ENCODE data around the gene B3GNT9.

GRCh38 chr16:67128887-67129286 is 21.9 kb downstream of the B3GNT9 start:
- TF ChIP-seq, protein P1, sequence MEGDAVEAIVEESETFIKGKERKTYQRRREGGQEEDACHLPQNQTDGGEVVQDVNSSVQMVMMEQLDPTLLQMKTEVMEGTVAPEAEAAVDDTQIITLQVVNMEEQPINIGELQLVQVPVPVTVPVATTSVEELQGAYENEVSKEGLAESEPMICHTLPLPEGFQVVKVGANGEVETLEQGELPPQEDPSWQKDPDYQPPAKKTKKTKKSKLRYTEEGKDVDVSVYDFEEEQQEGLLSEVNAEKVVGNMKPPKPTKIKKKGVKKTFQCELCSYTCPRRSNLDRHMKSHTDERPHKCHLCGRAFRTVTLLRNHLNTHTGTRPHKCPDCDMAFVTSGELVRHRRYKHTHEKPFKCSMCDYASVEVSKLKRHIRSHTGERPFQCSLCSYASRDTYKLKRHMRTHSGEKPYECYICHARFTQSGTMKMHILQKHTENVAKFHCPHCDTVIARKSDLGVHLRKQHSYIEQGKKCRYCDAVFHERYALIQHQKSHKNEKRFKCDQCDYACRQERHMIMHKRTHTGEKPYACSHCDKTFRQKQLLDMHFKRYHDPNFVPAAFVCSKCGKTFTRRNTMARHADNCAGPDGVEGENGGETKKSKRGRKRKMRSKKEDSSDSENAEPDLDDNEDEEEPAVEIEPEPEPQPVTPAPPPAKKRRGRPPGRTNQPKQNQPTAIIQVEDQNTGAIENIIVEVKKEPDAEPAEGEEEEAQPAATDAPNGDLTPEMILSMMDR (IDR thresholded peaks at IDR 0.05) = no peak
- TF ChIP-seq POLR2A (IDR thresholded peaks at IDR 0.05; ENCODE audit: low read depth) = no peak
- TF ChIP-seq POLR2AphosphoS5 (IDR thresholded peaks at IDR 0.05) = no peak
- no peak for TF ChIP-seq EP300 (IDR thresholded peaks at IDR 0.05)
